NCI-H526 (cell line): ENCODE data around the gene RBFA.

ENCODE experiments used
- DNase-seq, 2 experiments: peaks; one replicate each; lab custom pipeline; 2025; lab: John Stamatoyannopoulos, UW

RBFA gene

DNA sequence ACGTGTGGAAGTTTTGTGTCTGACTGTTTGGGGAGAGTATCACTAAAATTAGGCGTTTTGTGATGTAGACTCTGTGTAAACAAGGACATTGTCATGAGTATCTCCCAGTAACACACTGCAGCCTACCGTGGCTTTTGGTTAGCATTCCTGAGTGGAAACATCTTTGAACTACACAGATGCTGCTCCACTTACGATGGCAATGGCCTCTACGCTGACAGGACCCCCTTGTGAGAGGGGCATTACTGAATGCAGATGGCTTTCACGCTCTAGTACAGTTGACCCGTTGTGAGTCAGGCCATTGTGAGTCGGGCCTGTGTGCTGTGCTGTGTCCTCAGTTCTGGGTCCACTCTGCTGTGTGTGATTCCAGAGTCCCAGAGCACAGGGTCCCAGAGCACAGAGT, 40.5 kb downstream of the RBFA start:
- DNase-seq = no peak

DNA sequence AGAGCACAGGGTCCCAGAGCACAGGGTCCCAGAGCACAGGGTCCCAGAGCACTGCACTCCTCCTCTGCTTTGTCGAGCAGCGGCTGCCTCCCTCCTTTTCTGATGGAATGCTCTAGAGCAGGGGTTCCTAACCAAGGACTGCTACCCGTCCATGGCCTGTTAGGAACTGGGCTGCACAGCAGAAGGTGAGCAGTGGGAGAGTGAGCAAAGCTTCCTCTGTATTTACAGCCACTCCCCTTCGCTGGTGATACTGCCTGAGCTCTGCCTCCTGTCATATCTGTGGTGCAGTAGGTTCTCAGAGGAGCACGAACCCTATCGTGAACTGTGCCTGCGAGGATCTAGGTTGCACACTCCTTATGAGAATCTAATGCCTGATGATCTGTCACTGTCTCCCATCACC, 41.7 kb downstream of the RBFA start:
- DNase-seq = no peak

DNA sequence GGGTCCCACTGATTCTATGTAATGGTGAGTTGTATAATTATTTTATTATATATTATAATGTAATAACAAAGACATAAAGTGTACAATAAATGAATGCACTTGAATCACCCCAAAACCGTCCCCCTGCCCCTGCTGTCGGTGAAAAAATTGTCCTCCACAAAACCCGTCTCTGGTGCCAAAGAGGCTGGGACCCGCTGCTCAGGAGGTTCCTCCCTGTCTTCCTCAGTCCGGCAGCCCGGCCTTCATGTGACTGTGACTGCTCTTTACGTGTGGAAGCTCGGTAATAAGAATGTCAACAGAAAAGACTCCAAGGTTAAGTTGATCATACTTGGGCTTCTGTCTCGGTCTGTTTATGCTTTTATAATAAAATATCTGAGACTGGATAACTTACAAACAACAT, 42.1 kb downstream of the RBFA start:
- DNase-seq = no peak

DNA sequence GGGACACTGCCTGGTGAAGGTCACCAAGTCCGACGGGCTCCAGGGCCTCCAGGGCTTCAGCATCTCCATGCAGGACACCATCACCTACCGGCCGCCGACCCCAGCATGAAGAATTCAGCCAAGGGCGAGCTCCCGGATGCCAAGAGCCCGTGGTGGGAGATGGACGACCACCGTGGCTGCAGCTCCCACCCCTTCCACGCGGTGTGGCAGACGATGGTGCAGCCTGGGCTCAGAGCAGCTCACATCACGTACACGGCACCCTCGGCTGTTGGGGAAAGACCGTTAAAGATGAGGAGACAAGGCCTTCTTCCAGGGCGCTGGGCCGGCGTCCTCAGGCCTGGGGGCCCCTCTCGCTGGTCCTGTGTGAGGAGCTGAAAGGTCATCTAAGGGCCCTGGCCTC, 43.6 kb downstream of the RBFA start:
- no peak for DNase-seq
